22Rv1 (cell line): ENCODE measurements around the gene ADCY10.

ENCODE experiments used
- CTCF ChIP-seq: fragments of 450-650 bp; IDR thresholded peaks from 2 replicates; pipeline ENCODE4 v1.5.1; 2017; ENCODE audit warnings: mild to moderate bottlenecking
- ZFX ChIP-seq: fragments of 450-650 bp; IDR thresholded peaks from 2 replicates; pipeline ENCODE4 v1.6.1; 2017; ENCODE audit warnings: antibody characterized with exemption, borderline replicate concordance

GRCh38 chr1:167863921-167864279, 50.0 kb downstream of the ADCY10 start:
- TF ChIP-seq CTCF (no peak), ZFX (no peak)
